ENCODE data around the gene FABP3.

FABP3 gene

DNA sequence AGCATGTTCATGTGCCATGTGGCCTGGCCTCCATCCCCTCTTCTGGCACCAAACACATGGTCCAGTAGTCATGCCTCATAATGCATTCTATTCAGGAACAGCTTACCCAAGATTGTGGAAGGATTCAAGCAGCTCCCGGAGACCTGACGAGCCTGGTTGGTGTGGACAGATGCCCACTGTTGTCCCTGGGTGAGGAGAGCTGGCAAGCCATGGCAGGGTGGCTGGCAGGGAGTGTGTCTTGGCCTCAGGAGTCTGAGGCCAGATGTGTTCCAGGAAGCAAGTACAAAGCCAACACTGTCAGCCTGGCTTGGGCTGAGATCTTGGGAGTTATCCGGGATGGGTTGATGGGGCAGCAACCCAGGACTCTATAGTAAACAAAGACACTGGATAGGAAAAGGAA lies 7.3 kb upstream of the FABP3 start:
- TF ChIP-seq CTCF (IDR thresholded peaks at IDR 0.05; ENCODE audit: insufficient read depth, low read depth, low read length, missing control alignments), result no peak
- no peak for DNase-seq (ENCODE audit: low read depth)
- H3K4me3 ChIP-seq (ENCODE audit: low read depth, low read length), result no peak overlapping the region

- no peak for DNase-seq (ENCODE audit: low read depth)
- TF ChIP-seq CTCF (IDR thresholded peaks at IDR 0.05; ENCODE audit: insufficient read depth, low read depth, low read length, missing control alignments), result no peak
- H3K4me3 ChIP-seq (ENCODE audit: low read depth, low read length), result no peak overlapping the region
Measured at GRCh38 chr1:31378001-31378400, 5.1 kb upstream of the FABP3 start.

DNA sequence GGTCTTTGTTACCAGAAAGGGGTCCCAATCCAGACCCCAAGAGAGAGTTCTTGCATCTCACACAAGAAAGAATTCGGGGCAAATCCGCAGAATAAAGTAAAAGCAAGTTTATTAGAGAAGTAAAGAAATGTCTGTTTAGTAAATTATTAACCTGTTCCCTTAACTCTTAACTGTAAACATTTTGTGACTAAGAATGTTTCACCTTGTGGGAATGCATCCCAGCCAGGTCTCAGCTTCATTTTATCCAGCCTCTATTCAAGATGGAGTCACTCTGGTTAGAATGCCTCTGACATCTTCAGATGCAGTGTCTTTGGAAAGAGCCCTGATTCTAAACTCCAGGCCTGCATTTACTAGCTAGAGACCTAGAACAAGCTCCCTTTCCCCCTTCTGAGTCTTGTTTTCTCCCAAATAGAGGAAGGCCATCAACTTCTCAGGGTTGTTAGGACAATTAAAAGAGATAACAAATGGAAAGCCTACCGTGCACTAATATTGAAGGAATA lies 4.5 kb upstream of the FABP3 start:
- H3K4me3 ChIP-seq (ENCODE audit: low read depth, low read length), result no peak overlapping the region
- no peak for TF ChIP-seq CTCF (IDR thresholded peaks at IDR 0.05; ENCODE audit: insufficient read depth, low read depth, low read length, missing control alignments)
- DNase-seq (ENCODE audit: low read depth), result no peak

GRCh38 chr1:31376375-31377134 lies 3.7 kb upstream of the FABP3 start:
- no peak for DNase-seq (ENCODE audit: low read depth)
- TF ChIP-seq CTCF (IDR thresholded peaks at IDR 0.05; ENCODE audit: insufficient read depth, low read depth, low read length, missing control alignments), result no peak
- H3K4me3 ChIP-seq (ENCODE audit: low read depth, low read length), result no peak overlapping the region

DNA sequence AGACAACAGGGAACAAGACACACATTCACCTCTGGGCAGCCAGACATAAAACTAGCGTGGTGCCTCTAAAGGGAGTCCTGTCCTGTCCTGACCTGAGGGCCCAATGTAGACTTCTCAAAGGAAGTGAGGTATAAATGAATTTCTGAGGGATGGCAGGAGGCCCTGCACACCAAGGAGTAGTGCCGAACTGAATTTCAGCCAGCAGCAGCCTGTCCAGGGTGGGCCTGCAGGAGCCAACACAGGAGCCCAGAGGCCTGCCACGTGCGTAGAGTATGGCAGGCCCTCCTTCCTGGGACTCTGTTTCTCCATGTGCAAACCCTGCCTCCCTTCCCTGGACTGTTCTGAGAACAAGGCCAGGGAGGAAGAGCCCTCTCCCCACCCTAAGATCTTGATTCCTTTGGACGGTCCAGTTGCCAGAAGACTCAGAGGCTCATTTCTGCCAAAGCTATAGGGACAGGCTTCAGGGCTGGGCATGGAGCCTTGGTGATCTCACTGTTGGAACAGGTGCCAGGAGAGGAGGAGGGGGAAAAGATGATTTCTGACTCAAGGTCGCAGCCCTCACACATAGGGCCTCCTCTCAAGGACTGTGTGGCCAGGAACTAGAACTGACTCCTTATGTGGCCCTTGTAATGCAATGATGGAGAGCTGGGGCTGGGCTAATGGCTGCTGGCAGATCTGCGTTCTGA lies 1.8 kb upstream of the FABP3 start:
- no peak for DNase-seq (ENCODE audit: low read depth)
- H3K4me3 ChIP-seq (ENCODE audit: low read depth, low read length), result no peak overlapping the region
- no peak for TF ChIP-seq CTCF (IDR thresholded peaks at IDR 0.05; ENCODE audit: insufficient read depth, low read depth, low read length, missing control alignments)

DNA sequence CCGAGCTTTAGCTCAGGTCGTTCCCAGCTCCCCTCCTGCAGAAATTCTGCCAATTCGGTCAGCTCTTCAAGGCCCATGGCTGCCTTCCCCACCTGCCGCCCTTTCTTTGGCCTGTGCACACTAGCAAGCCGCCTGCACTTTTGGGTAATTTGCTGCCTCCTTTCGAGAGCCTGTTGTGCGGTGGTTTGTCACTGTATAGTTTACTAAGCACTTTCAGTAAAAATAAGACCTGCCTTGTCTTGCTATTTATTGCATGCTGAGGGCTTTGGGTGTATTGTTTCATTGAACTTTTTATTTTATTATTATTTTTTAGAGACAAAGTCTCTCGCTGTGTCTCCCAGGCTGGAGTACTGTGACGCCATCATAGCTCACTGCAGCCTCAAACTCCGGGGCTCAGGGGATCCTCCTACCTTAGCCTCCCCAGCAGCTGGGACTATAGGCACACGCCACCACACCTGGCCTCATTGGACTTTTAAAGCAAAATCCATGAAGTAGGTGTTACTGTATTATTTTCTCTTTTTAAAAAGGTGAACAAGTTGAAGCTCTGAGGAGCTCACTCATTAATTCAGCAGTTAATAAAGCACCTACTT lies 1.1 kb upstream of the FABP3 start:
- no peak for DNase-seq (ENCODE audit: low read depth)
- TF ChIP-seq CTCF (IDR thresholded peaks at IDR 0.05; ENCODE audit: insufficient read depth, low read depth, low read length, missing control alignments), result no peak
- H3K4me3 ChIP-seq (ENCODE audit: low read depth, low read length), result no peak overlapping the region

Measured in GM12865 (cell line).